GM18507 (cell line): ENCODE data around the gene APOBEC3H.

ENCODE experiments used
- DNase-seq: peaks from one replicate; pipeline ENCODE4 v3.0.0; 2011; ENCODE audit warnings: low read depth; ENCODE audit not compliant: insufficient read length; ENCODE audit errors: extremely low spot score
- FAIRE-seq: peaks from 2 replicates; lab custom pipeline; 2011; peaks lifted over from hg19 to GRCh38; lab: Jason Lieb, UNC

APOBEC3H gene

GRCh38 chr22:39101226-39101625 lies 4.2 kb downstream of the APOBEC3H start:
- DNase-seq, result no peak
- no peak for FAIRE-seq

- no peak for FAIRE-seq
- no peak for DNase-seq
These were observed 6.4 kb downstream of the APOBEC3H start for GRCh38 chr22:39103431-39103830.

GRCh38 chr22:39106326-39106725 lies 9.3 kb downstream of the APOBEC3H start:
- DNase-seq, result no peak
- no peak for FAIRE-seq

- no peak for DNase-seq
- no peak for FAIRE-seq
These were observed 11.4 kb downstream of the APOBEC3H start for GRCh38 chr22:39108487-39108886.

- FAIRE-seq, result no peak
These were observed 12.3 kb downstream of the APOBEC3H start for GRCh38 chr22:39109361-39109760.

GRCh38 chr22:39110631-39111561 lies 13.9 kb downstream of the APOBEC3H start:
- FAIRE-seq (peak; percentile 67), DNase-seq (no peak)

More at GRCh38 chr22:39109361-39109760, 12.3 kb downstream of the APOBEC3H start:
- no peak for DNase-seq

- DNase-seq, result no peak
These were observed 17.1 kb downstream of the APOBEC3H start for GRCh38 chr22:39114112-39114511.

GRCh38 chr22:39115570-39115969 lies 18.5 kb downstream of the APOBEC3H start:
- FAIRE-seq (no peak), DNase-seq (no peak)

More at GRCh38 chr22:39114112-39114511, 17.1 kb downstream of the APOBEC3H start:
- peak; percentile 38 for FAIRE-seq

GRCh38 chr22:39115977-39116621 lies 19.1 kb downstream of the APOBEC3H start:
- peak; percentile 36 for FAIRE-seq

GRCh38 chr22:39117585-39118191 lies 20.6 kb downstream of the APOBEC3H start:
- FAIRE-seq (peak; percentile 97), DNase-seq (no peak)

More at GRCh38 chr22:39115977-39116621, 19.1 kb downstream of the APOBEC3H start:
- DNase-seq, result no peak

GRCh38 chr22:39120983-39121382 lies 23.9 kb downstream of the APOBEC3H start:
- DNase-seq, result no peak
- no peak for FAIRE-seq

GRCh38 chr22:39122772-39123470 lies 25.9 kb downstream of the APOBEC3H start:
- DNase-seq (no peak), FAIRE-seq (no peak)

- FAIRE-seq (no peak), DNase-seq (no peak)
These were observed 26.9 kb downstream of the APOBEC3H start for GRCh38 chr22:39123751-39124581.

GRCh38 chr22:39125622-39126021 lies 28.6 kb downstream of the APOBEC3H start:
- no peak for FAIRE-seq
- DNase-seq, result no peak

GRCh38 chr22:39128508-39128907 lies 31.5 kb downstream of the APOBEC3H start:
- DNase-seq (no peak), FAIRE-seq (no peak)

- DNase-seq (no peak), FAIRE-seq (no peak)
These were observed 32.0 kb downstream of the APOBEC3H start for GRCh38 chr22:39129081-39129480.

GRCh38 chr22:39129746-39130145 lies 32.7 kb downstream of the APOBEC3H start:
- no peak for FAIRE-seq

GRCh38 chr22:39130152-39130704 lies 33.2 kb downstream of the APOBEC3H start:
- DNase-seq (no peak), FAIRE-seq (no peak)

More at GRCh38 chr22:39129746-39130145, 32.7 kb downstream of the APOBEC3H start:
- DNase-seq, result no peak
